Calu3 (cell line): Measurements from ENCODE around the gene NANOS2. TPM values are rescaled to one million over a fixed set of nuclear protein-coding genes. Genes with fewer than 3 reads are reported as not detected.
A peak's percentile ranks its signal among the peaks of the same experiment; 100 is the strongest.

Experiments used
- BruUV-seq: library from RNA; stranded (reverse); fragments of 400-500 nt; replicated peaks from 2 replicates; lab custom pipeline; 2021; lab: Mats Ljungman, UMichigan
- CTCF ChIA-PET: fragments of 300-600 bp; sonication (Branson Sonifier 250); formaldehyde crosslinking; loops from one replicate; lab custom pipeline; 2022; ENCODE audit warnings: antibody characterized with exemption; lab: Charles Lee
- DNase-seq: peaks from one replicate; pipeline ENCODE4 v3.0.0; 2022
- H3K27ac Mint-ChIP-seq: one replicate; pipeline ENCODE4 v1.8.0; 2022; ENCODE audit warnings: mixed read lengths; ENCODE audit not compliant: unreplicated experiment
- H3K27me3 Mint-ChIP-seq: one replicate; pipeline ENCODE4 v1.8.0; 2022; ENCODE audit warnings: mixed read lengths; ENCODE audit not compliant: unreplicated experiment
- H3K36me3 Mint-ChIP-seq: one replicate; pipeline ENCODE4 v1.8.0; 2022; ENCODE audit warnings: mild to moderate bottlenecking, moderate library complexity, mixed read lengths; ENCODE audit not compliant: insufficient read depth, unreplicated experiment
- H3K4me1 Mint-ChIP-seq: one replicate; pipeline ENCODE4 v1.8.0; 2022; ENCODE audit warnings: mild to moderate bottlenecking, low read depth, mixed read lengths; ENCODE audit not compliant: unreplicated experiment
- H3K4me3 Mint-ChIP-seq: one replicate; pipeline ENCODE4 v1.8.0; 2022; ENCODE audit warnings: mild to moderate bottlenecking, low read depth, moderate library complexity, mixed read lengths; ENCODE audit not compliant: unreplicated experiment
- H3K9me3 Mint-ChIP-seq: one replicate; pipeline ENCODE4 v1.8.0; 2022; ENCODE audit warnings: low read depth, mixed read lengths; ENCODE audit not compliant: unreplicated experiment
- intact Hi-C: fragments of 100-400 bp; cut with micrococcal nuclease; formaldehyde crosslinking; loops from one replicate; pipeline ENCODE4 v1.10.0; 2022; ENCODE audit not compliant: unreplicated experiment
- total RNA-seq: library from RNA; stranded (reverse); gene quantifications from 2 replicates; pipeline ENCODE4 v1.2.3, GENCODE V29; 2022
- TF ChIP-seq, protein P1 (sequence below): fragments of 200-600 bp; IDR thresholded peaks from one replicate; pipeline ENCODE4 v1.8.0; 2022; ENCODE audit warnings: antibody characterized with exemption; ENCODE audit not compliant: unreplicated experiment

Gene NANOS2
- total RNA-seq, 1 experiment from 2014 or later, result not detected

- Mint-ChIP-seq H3K4me1 (peaks cover 45% of the 10 kb centered on the region), H3K27ac (peak overlapping the region; percentile 23), H3K9me3 (no peaks in the 10 kb centered on the region), H3K27me3 (no peaks in the 10 kb centered on the region), H3K4me3 (peak overlapping the region; percentile 70), H3K36me3 (peaks cover 60% of the 10 kb centered on the region)
- TSS peak; percentile 94 for BruUV-seq
- CTCF ChIA-PET, result interaction anchor here (0.6 to 4.2 kb wide), 8 partner anchors 17 to 134 kb away, joined by 3 to 56 read pairs (median 6); partner anchors contain the start of genes CCDC61, FOXA3 and SYMPK
- peak; percentile 97 for DNase-seq
- TF ChIP-seq, protein P1, sequence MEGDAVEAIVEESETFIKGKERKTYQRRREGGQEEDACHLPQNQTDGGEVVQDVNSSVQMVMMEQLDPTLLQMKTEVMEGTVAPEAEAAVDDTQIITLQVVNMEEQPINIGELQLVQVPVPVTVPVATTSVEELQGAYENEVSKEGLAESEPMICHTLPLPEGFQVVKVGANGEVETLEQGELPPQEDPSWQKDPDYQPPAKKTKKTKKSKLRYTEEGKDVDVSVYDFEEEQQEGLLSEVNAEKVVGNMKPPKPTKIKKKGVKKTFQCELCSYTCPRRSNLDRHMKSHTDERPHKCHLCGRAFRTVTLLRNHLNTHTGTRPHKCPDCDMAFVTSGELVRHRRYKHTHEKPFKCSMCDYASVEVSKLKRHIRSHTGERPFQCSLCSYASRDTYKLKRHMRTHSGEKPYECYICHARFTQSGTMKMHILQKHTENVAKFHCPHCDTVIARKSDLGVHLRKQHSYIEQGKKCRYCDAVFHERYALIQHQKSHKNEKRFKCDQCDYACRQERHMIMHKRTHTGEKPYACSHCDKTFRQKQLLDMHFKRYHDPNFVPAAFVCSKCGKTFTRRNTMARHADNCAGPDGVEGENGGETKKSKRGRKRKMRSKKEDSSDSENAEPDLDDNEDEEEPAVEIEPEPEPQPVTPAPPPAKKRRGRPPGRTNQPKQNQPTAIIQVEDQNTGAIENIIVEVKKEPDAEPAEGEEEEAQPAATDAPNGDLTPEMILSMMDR, result peak; percentile 99
- intact Hi-C loops, result loop anchor here (1.0 kb wide), 2 partner anchors 19 to 66 kb away; partner anchors contain the start of gene FOXA3
Observed at GRCh38 chr19:45882652-45883585, 31.7 kb downstream of the NANOS2 start.

DNA sequence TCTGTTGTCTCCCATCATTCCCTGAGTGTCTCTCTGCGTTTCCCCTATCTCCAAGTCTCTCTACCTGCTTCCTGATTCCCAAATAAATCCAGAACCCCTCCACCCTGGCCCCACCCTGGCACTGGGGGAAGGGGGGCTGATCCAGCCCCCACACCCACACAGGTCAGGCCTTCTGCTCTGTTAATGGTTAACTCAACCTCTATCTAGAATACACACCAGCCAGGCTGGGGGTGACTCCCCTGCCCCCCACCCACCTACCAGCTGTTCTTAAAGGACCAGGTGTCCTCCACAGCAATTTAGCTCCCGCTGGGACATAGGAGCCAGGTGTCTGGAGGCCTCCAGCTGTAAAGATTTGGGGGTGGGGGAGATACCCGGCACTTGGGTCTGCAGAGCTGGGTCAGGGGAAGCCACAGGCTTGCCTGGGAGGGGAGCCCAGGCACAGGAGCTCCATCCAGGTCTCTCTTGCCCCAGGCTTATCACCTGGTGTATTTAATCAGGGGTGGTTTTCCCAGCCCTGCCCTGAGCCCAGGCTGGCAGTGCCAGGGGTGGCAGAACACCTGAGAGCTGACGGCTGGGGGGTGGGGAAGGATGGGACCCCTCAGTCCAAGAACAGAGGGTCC, 32.6 kb downstream of the NANOS2 start:
- Mint-ChIP-seq H3K4me1 (peaks cover 50% of the 10 kb centered on the region), H3K27me3 (no peaks in the 10 kb centered on the region), H3K27ac (peak overlapping the region; percentile 23), H3K36me3 (peaks cover 52% of the 10 kb centered on the region), H3K9me3 (no peaks in the 10 kb centered on the region), H3K4me3 (peak overlapping the region; percentile 70)
- TF ChIP-seq, protein P1, result no peak
- CTCF ChIA-PET, result interaction anchor here (0.6 to 4.2 kb wide), 10 partner anchors 16 to 135 kb away, joined by 3 to 56 read pairs (median 4); partner anchors contain the start of genes CCDC61, FOXA3, SIX5 and SYMPK
- BruUV-seq, result no TSS peak
- DNase-seq, result peak; percentile 61
- intact Hi-C loops, result loop anchor here (1.0 kb wide), 2 partner anchors 18 to 65 kb away; partner anchors contain the start of gene FOXA3

DNA sequence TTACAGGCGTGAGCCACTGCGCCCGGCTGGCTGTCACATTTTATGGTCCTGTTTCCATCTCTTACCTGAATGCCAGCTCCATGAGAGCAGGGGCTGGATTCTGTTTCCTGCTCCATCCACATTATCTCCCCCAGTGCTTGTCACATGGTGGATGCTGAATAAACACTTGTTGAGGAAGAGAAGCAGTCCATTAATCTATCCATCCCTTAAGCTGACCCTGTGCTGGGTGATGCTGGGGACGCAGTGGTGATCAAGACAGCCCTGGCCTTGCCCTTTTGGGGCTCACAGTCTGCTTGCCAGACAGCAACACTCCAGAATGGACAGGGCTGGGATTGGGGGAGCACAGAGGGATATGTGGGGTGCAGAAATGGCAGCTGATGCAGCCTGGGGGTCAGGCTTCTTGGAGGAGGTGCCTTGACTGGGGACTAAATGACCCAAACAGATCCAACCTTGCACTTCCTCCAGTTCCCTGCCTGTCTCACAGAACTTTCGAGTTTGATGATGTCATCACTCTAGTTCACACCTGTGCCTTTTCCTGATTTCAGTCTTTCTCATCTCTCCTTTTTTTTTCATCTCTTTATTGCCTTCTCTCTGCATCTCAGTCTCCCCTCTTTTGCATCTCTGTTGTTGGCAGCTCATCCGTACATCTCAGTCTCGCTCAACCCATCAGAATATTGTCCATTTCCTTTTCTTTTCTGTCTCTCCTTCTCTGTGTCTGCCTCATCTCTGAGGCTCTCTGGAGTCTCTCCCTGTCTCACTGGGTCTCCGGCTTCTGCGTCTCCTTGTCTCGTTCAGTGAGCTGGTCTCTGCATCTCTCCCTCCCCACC, 33.3 kb downstream of the NANOS2 start:
- H3K9me3 Mint-ChIP-seq, result no peaks in the 10 kb centered on the region
- peaks cover 49% of the 10 kb centered on the region for H3K36me3 Mint-ChIP-seq
- no TSS peak for BruUV-seq
- DNase-seq, result no peak
- no peaks in the 10 kb centered on the region for H3K27me3 Mint-ChIP-seq
- H3K27ac Mint-ChIP-seq, result peak overlapping the region; percentile 23
- CTCF ChIA-PET, result interaction anchor here (0.8 to 4.2 kb wide), 7 partner anchors 15 to 135 kb away, joined by 3 to 56 read pairs (median 8); partner anchors contain the start of genes CCDC61, FOXA3, SIX5 and SYMPK
- intact Hi-C loops, result no loop called here
- TF ChIP-seq, protein P1, result no peak
- H3K4me1 Mint-ChIP-seq, result peaks cover 54% of the 10 kb centered on the region
- H3K4me3 Mint-ChIP-seq, result peak overlapping the region; percentile 70
